Measurements from ENCODE around the gene ANKRD36C.
"Not testable (repeated sequence)": the region's sequence is repeated elsewhere in the genome, so short reads cannot be mapped to it uniquely, and the experiment has no call there.

ANKRD36C gene

DNA sequence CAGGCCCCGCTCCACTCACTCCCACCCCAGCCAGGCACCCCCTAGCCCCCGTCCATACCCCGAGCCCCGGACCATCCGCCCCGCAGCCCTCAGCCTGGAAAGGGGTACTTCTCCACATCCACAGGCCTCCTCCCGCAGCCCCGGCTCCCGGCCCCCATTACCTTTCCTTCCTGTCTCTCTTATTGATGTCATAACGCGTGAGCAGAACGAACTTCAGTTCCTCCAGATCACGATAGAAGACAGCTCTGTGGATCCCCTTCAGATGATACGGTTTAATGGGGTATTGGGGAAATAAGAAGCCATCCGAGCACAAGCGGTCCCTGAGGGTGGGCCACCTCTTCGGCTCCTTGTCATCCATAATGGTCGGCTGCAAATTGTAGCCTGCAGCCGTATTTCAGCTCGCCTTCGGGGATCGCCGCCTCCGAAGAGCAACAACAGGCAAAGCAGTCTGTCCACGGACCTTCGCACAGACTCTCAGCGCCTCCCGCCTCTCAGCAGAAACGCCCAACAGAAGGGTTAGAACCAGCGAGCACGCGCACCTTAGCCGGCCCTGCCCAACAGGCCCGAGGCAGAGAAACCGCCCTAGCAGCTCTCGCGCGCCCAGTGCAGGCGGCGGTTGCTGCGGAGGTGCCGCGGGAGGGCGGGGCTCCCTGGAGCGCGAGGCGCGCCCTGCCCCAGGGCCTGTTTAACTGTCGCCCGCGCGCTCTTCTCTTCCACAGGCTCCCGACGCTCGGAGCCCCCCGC, at the start of gene ANKRD36C:
ANKRD36C (minus strand) TSS at position 474 of the 744 bp plus-strand sequence; CDS start at position 358, 116 bp downstream.
- peak; percentile 18 for DNase-seq

DNA sequence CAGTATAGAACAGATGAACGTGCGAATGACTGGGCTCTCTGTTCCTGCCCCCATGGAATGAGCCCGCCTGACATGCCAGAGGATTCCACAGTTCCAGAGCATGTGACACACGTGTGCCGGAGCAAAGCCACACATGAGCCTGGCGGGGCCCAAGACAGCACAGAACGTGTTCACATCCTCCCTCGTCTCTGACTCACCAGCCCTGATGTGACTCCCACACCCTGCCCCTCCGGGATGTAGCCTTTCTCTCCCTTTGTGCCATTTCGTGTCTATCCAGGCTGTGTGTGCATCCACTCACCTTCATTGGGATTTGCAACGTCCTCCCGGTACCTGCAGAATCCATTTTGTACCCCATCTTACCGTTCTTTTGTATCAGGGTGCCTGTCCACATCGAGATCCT, 43.9 kb upstream of the ANKRD36C start:
- not testable (repeated sequence) for DNase-seq

- DNase-seq, result not testable (repeated sequence)
Observed at GRCh38 chr2:96034792-96035191, 43.2 kb upstream of the ANKRD36C start, which contains the start of gene GPAT2. GPAT2 (minus strand) TSS chr2:96034916; CDS start chr2:96032359, 2,557 bp downstream.

GRCh38 chr2:96033997-96034396, 42.4 kb upstream of the ANKRD36C start:
- not testable (repeated sequence) for DNase-seq

DNA sequence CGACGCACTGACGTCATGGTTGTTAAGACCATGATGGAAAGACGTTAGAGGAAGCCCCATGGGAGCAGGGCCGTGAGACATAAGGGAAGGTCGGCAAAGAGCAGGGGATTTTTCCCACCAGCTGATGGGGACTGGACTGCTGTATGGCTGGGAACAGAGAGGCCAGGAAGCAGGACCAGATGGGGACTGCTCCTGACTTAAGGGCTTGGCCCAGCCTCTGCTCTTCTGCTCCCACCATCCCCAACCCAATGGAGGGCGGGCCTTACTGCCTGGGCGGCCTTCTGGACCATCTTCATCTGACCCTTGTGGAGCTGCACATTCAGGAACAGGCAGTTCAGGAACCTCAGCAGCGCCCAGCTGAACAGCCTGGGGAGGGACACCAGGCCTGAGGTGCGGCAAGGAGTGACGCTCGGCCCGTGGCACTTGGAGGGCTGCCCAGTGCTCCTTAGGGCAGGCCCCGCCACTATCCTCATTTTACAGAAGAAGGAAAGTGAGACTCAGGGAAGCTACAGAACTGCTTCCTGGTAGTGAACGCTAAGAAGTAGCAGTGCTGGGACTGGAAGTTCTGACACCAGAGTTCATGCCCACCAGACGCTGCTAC, 36.2 kb upstream of the ANKRD36C start:
- DNase-seq, result not testable (repeated sequence)

DNA sequence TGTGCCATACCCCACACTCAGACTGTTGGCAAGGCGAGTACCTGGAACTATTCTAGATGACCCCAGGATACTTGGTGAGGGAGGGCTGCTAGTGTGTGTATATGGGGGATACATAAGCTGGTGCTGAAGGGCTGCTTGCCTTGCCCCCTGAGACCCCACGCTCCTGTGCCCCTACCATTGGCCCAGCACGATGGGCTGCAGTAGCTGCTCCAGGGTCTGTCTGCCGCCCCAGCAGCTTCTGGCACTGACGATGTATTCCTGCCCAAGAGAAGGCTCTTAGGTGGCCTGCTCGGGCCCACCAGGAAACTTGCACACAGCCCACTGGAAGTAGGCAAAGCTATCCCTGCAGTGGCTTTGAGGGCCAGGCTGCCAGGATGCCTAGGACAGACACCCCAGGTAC, 34.1 kb upstream of the ANKRD36C start:
- DNase-seq, result not testable (repeated sequence)

DNA sequence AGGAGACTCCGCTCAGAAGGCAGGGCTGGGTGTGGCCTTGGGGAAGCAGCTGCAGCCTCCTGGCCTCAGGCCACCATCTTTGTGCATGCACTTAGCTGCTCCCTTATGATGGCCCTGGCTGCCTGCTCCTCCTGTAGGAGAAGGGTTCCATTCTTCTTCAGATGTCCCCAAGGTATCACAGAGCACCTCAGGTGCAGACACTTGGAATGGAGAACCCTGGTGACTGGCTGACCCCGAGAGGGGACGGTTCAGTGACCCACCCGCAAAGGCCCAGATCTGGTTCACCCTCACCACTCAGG, 33.5 kb upstream of the ANKRD36C start:
- no peak for DNase-seq

GRCh38 chr2:96024336-96025193, 32.9 kb upstream of the ANKRD36C start:
- no peak for DNase-seq

GRCh38 chr2:96023701-96024100, 32.1 kb upstream of the ANKRD36C start:
- not testable (repeated sequence) for DNase-seq

GRCh38 chr2:96022701-96023447, 31.2 kb upstream of the ANKRD36C start:
- peak; percentile 61 for DNase-seq

- DNase-seq, result not testable (repeated sequence)
Observed at GRCh38 chr2:96022126-96022525, 30.5 kb upstream of the ANKRD36C start.

DNA sequence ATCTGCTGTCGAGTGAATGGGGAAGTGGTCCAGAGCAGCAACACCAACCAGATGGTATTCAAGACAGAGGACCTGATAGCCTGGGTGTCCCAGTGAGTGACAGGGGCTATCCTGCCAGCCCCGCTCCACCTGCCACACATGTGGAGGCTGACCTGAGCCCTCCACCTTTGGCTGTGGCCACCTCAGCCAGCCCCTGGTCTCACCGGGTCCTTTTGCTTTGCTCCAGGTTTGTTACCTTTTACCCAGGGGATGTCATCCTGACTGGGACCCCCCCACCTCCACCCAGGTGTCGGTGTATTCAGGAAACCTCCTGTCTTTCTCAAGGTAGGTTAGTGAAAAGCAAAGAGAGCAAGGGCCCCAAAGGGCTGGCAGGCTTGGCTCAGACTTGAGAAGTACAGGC, 29.5 kb upstream of the ANKRD36C start:
- not testable (repeated sequence) for DNase-seq

GRCh38 chr2:96019909-96020590, 28.4 kb upstream of the ANKRD36C start:
- DNase-seq, result not testable (repeated sequence)

GRCh38 chr2:96016321-96016720, 24.7 kb upstream of the ANKRD36C start:
- not testable (repeated sequence) for DNase-seq

DNA sequence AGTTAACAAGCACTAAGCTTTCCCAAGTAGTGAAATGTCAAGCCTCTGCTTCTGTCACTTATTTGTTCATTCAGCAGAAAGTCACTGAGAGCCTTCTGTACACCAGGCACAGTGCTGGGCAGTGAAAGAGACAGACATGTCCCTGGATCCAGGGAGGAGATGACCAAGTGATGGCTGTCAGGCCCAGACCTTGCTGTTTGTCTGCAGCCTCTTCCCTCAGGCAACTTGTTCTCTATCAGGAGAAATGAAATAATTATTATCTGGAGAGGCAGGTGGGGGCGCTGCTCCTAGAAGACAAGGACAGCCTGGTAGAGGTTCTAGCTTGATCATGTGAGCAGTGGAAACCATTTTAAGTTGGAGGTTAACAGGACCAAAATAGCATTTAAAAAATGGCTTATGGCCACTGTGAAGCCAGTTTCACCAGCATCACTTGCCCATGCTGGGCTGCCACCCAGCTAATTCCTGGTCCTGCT, 21.2 kb upstream of the ANKRD36C start:
- DNase-seq, result not testable (repeated sequence)

DNA sequence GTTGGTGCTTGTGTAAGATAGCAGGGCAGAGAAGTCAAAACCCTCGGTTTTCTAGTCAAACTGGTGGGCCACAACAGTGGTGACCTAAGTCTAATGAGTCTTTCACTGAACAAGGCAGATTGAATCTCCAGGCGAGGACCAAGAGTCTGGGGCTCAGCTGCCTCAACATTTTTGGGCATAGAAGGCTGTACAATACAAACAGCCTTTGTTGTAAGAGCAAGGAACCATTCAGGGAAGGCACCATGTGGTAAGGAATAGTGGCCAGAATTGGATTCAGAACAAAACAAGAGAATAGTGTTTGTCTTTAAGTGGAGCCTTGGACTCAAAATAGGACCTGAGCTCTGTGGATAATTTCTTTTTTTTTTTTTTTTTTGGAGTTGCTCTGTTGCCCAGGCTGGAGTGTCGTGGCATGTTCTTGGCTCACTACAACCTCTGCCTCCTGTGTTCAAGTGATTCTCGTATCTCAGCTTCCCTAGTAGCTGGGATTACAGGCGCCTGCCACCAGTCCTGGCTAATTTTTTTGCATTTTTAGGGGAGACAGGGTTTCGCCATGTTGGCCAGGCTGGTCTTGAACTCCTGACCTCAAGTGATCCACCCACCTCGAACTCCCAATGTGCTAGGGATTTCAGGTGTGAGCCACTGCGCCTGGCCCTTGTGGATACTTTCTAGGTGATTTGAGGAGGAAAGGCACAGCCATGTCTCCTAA, 20.6 kb upstream of the ANKRD36C start:
- not testable (repeated sequence) for DNase-seq

- DNase-seq, result not testable (repeated sequence)
Observed at GRCh38 chr2:96011129-96011455, 19.5 kb upstream of the ANKRD36C start.

GRCh38 chr2:96010320-96011128, 18.9 kb upstream of the ANKRD36C start:
- DNase-seq, result peak; percentile 98

- DNase-seq, result not testable (repeated sequence)
Observed at GRCh38 chr2:96009833-96010232, 18.2 kb upstream of the ANKRD36C start.

- DNase-seq, result not testable (repeated sequence)
Observed at GRCh38 chr2:96008051-96008450, 16.4 kb upstream of the ANKRD36C start.
